ENCODE measurements around the gene YOD1. TPM values are rescaled to one million over a fixed set of nuclear protein-coding genes. Genes with fewer than 3 reads are reported as not detected.

Gene YOD1
- total and polyA plus RNA-seq, 2 of the 13 experiments (the other 11 are each of a cell fraction or from before 2014, with no cell fraction given) = 3.4 to 9.1 TPM

DNA sequence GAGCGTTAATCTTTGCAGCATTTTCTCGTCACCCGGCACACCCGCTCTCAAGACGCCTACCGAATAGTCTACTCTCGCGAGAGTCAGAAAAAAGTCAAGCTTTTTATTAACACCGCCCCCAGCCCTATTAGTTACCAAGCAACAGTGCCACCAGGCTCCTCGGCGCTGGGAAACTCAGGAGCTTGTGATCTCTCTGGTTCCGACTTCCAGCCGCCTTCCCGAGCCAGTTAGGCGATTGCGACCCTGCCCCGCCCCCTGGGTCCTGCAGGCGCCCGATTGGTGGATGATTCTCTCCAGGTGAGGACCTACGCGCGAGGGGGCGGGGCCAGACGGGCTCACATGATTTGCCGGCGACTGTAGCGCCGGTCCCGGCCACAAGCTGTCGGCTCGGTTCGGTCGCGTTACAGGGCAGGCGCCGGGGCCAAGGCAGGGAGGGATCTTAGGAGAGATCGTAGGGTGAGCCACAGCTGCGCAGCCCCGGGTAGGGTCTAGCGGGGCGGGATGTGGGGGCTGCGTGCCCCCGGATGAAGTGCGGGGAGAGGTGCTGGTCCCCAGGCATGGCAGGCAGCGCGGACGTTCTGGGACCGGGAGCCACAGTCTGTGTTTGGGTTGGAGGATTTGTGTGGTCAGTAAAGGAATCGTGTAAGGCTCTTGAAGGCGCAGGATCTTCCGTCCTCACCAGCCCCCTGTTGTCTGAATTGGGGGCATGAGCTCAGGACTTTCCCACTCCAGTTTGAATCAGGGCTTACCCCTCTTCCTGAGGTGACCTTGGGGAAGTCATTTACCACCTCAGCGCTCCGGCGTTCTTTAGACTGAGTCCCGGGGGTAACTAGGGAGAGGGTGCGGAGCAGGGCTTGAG is 2.1 kb upstream of the YOD1 start, which contains the start of gene PFKFB2 (continued):
- no peak for TF ChIP-seq CC2D1A (CRISPR knock-in tag; IDR thresholded peaks at IDR 0.05)
- TF ChIP-seq ZNF350 (CRISPR knock-in tag; IDR thresholded peaks at IDR 0.05; ENCODE audit: borderline replicate concordance, low read depth) = peak; percentile 51; the same call in 1 of the 2 replicates
- TF ChIP-seq ZHX1 (CRISPR knock-in tag; IDR thresholded peaks at IDR 0.05; ENCODE audit: low read depth) = no peak
- TF ChIP-seq, protein P1, sequence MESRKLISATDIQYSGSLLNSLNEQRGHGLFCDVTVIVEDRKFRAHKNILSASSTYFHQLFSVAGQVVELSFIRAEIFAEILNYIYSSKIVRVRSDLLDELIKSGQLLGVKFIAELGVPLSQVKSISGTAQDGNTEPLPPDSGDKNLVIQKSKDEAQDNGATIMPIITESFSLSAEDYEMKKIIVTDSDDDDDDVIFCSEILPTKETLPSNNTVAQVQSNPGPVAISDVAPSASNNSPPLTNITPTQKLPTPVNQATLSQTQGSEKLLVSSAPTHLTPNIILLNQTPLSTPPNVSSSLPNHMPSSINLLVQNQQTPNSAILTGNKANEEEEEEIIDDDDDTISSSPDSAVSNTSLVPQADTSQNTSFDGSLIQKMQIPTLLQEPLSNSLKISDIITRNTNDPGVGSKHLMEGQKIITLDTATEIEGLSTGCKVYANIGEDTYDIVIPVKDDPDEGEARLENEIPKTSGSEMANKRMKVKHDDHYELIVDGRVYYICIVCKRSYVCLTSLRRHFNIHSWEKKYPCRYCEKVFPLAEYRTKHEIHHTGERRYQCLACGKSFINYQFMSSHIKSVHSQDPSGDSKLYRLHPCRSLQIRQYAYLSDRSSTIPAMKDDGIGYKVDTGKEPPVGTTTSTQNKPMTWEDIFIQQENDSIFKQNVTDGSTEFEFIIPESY (CRISPR knock-in tag; IDR thresholded peaks at IDR 0.05) = 0 out of 2 replicates have a peak, but pooled peaks have one; percentile 12
- TF ChIP-seq ZNF510 (CRISPR knock-in tag; IDR thresholded peaks at IDR 0.05; ENCODE audit: low read depth) = 0 out of 2 replicates have a peak, but pooled peaks have one; percentile 69
- no peak for TF ChIP-seq ZNF878 (CRISPR knock-in tag; IDR thresholded peaks at IDR 0.05)
- TF ChIP-seq SAFB2 (CRISPR knock-in tag; IDR thresholded peaks at IDR 0.05; ENCODE audit: borderline replicate concordance, low read depth) = 0 out of 2 replicates have a peak, but pooled peaks have one; percentile 43
- TF ChIP-seq ATF1 (CRISPR knock-in tag; IDR thresholded peaks at IDR 0.05) = no peak; the same call in 1 of the 2 replicates
- no peak for TF ChIP-seq ZNF12 (CRISPR knock-in tag; IDR thresholded peaks at IDR 0.05)
- TF ChIP-seq ZNF484 (CRISPR knock-in tag; IDR thresholded peaks at IDR 0.05; ENCODE audit: borderline replicate concordance, low read depth) = no peak; the same call in 1 of the 2 replicates
- TF ChIP-seq KMT2B (CRISPR knock-in tag; IDR thresholded peaks at IDR 0.05) = peak; percentile 75
- no peak for TF ChIP-seq FOXK2 (IDR thresholded peaks at IDR 0.05)
- TF ChIP-seq CCAR2 (optimal IDR thresholded peaks at IDR 0.05; ENCODE audit: low read depth, low read length) = no peak
- peak; percentile 68; the same call in 1 of the 2 replicates for TF ChIP-seq MEIS2 (CRISPR knock-in tag; IDR thresholded peaks at IDR 0.05)
- no peak for TF ChIP-seq SP1 (IDR thresholded peaks at IDR 0.05)
- peak; percentile 86 for TF ChIP-seq SP1 (CRISPR knock-in tag; IDR thresholded peaks at IDR 0.05)
- TF ChIP-seq SMAD9 (CRISPR knock-in tag; IDR thresholded peaks at IDR 0.05) = 0 out of 2 replicates have a peak, but pooled peaks have one; percentile 48
- peak; percentile 73; the same call in 1 of the 2 replicates for TF ChIP-seq ZNF136 (CRISPR knock-in tag; IDR thresholded peaks at IDR 0.05; ENCODE audit: low read depth)
- TF ChIP-seq AGO2 (optimal IDR thresholded peaks at IDR 0.05; ENCODE audit: low read depth, low read length) = peak; percentile 36
- TF ChIP-seq ZNF570 (CRISPR knock-in tag; IDR thresholded peaks at IDR 0.05; ENCODE audit: borderline replicate concordance) = no peak
- TF ChIP-seq REPIN1 (CRISPR knock-in tag; IDR thresholded peaks at IDR 0.05; ENCODE audit: borderline replicate concordance, low read depth) = no peak; the same call in 1 of the 2 replicates
- TF ChIP-seq ZNF781 (CRISPR knock-in tag; IDR thresholded peaks at IDR 0.05; ENCODE audit: borderline replicate concordance, not compliant biosample characterization) = no peak
- no peak for TF ChIP-seq CBX2 (IDR thresholded peaks at IDR 0.05; ENCODE audit: low read depth, low read length)
- no peak for TF ChIP-seq CBX2 (CRISPR knock-in tag; IDR thresholded peaks at IDR 0.05; ENCODE audit: low read depth)
- TF ChIP-seq NKX3-1 (CRISPR knock-in tag; IDR thresholded peaks at IDR 0.05) = no peak; the same call in 1 of the 2 replicates
- TF ChIP-seq THAP11 (CRISPR knock-in tag; IDR thresholded peaks at IDR 0.05) = peak; percentile 75
- TF ChIP-seq ZNF556 (CRISPR knock-in tag; IDR thresholded peaks at IDR 0.05; ENCODE audit: borderline replicate concordance) = peak; percentile 84
